ENCODE results near the gene COL4A6. TPM values are rescaled to one million over a fixed set of nuclear protein-coding genes. Genes with fewer than 3 reads are reported as not detected.

The COL4A6 gene
- total RNA-seq, 3 donors from 2014 or later (not counting 1 experiment from before 2014, with no cell fraction given) = not detected

DNA sequence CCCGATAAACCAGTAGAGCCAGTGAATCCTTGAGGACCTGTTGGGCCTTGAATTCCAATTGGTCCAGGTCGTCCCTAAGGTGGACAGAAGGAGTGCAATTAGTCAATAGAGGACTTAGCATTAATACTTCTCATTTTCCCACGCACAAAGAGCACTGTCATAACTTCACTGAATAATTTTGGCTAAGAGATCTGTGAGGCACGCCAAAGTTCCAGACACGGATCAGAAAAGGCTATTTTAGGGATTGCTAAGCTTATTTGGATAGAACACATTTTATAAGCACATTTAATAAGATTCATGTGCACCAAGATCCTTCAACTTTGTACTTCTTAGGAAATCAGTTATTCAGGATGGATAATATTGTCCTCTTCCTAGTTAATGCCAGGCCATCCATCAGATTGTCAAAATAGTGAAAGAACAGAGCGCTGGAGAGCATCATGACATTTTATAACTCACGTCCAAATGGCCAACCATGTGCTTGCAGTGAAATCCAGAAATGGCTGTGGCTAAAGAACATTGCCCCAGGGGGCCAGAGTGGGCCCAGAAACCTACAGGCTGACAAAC, 216.8 kb downstream of the COL4A6 start:
- TF ChIP-seq, protein P1, sequence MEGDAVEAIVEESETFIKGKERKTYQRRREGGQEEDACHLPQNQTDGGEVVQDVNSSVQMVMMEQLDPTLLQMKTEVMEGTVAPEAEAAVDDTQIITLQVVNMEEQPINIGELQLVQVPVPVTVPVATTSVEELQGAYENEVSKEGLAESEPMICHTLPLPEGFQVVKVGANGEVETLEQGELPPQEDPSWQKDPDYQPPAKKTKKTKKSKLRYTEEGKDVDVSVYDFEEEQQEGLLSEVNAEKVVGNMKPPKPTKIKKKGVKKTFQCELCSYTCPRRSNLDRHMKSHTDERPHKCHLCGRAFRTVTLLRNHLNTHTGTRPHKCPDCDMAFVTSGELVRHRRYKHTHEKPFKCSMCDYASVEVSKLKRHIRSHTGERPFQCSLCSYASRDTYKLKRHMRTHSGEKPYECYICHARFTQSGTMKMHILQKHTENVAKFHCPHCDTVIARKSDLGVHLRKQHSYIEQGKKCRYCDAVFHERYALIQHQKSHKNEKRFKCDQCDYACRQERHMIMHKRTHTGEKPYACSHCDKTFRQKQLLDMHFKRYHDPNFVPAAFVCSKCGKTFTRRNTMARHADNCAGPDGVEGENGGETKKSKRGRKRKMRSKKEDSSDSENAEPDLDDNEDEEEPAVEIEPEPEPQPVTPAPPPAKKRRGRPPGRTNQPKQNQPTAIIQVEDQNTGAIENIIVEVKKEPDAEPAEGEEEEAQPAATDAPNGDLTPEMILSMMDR (IDR thresholded peaks at IDR 0.05) = no peak
- no peak for DNase-seq
- H3K27me3 ChIP-seq (ENCODE audit: control insufficient read depth, insufficient read depth, low read length) = no peaks in the 10 kb centered on the region
- no peak for ATAC-seq
- Mint-ChIP-seq H3K4me1 (no peaks in the 10 kb centered on the region), H3K4me3 (no peak overlapping the region), H3K9me3 (no peaks in the 10 kb centered on the region), H3K36me3 (no peaks in the 10 kb centered on the region), H3K27me3 (ENCODE audit: low read depth in 2 of 2) (peaks cover 0 to 33% of the 10 kb centered on the region in 2 donors), H3K27ac (no peak overlapping the region)
- WGBS (ENCODE audit: insufficient coverage) = 88% methylated on average over 5 of the region's 7 CpGs
- intact Hi-C loops (cut with micrococcal nuclease) = no loop called here
- H3K9me3 ChIP-seq (ENCODE audit: control insufficient read depth, insufficient read depth, low read length) = no peaks in the 10 kb centered on the region
- no peak overlapping the region for H3K27ac ChIP-seq (ENCODE audit: low read length)
- no peak overlapping the region for H3K4me3 ChIP-seq (ENCODE audit: low read length)
- H3K36me3 ChIP-seq (ENCODE audit: control insufficient read depth, insufficient read depth, low read length) = no peaks in the 10 kb centered on the region
- H3K4me1 ChIP-seq (ENCODE audit: control insufficient read depth, insufficient read depth, low read length) = no peaks in the 10 kb centered on the region

DNA sequence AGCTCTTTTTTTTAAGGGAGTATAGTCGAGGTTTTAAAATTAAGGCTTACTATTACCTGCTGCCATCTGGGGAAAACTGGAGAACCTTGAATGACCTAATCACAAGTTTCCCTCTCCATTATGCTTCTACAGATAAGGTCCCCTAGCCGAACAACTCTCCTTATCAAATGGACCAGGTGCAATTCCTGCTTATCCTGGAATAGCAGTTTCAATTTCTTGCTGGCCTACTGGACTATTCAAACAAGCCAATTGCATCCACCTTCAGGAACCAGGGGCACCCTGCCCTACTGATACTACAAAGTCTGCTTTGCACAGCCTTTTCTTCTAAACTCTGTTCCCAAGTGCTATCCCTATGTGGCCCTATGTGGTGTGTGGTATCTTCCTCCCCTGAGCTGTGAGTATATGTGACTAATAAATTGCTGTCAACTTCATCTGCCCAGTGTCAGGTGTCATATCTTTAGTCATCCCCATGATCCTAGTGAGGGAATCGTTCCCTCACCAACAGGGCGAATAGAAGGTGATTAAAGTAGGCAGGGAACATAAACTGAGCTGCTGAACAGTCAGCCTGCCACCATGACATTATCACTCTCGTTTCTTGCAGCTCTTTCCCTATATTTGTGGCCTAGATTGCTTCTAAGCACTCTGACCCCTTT, 218.1 kb downstream of the COL4A6 start:
- H3K4me3 Mint-ChIP-seq = no peak overlapping the region
- H3K9me3 Mint-ChIP-seq = no peaks in the 10 kb centered on the region
- H3K27ac Mint-ChIP-seq = no peak overlapping the region
- Histone ChIP-seq H3K27me3 (ENCODE audit: control insufficient read depth, insufficient read depth, low read length) (no peaks in the 10 kb centered on the region), H3K4me3 (ENCODE audit: low read length) (no peak overlapping the region), H3K36me3 (ENCODE audit: control insufficient read depth, insufficient read depth, low read length) (no peaks in the 10 kb centered on the region), H3K27ac (ENCODE audit: low read length) (no peak overlapping the region), H3K4me1 (ENCODE audit: control insufficient read depth, insufficient read depth, low read length) (no peaks in the 10 kb centered on the region), H3K9me3 (ENCODE audit: control insufficient read depth, insufficient read depth, low read length) (no peaks in the 10 kb centered on the region)
- ATAC-seq (no peak), DNase-seq (no peak)
- TF ChIP-seq, protein P1 (IDR thresholded peaks at IDR 0.05) = no peak
- 72% methylated on average over 3 of the region's 5 CpGs for WGBS (ENCODE audit: insufficient coverage)
- peaks cover 0 to 29% of the 10 kb centered on the region in 2 donors for H3K27me3 Mint-ChIP-seq (ENCODE audit: low read depth in 2 of 2)
- no peaks in the 10 kb centered on the region for H3K36me3 Mint-ChIP-seq
- no peaks in the 10 kb centered on the region for H3K4me1 Mint-ChIP-seq
- intact Hi-C loops (cut with micrococcal nuclease) = loop anchor here (10.0 kb wide), 1 partner anchor 1255 kb away; no protein-coding TSS in a partner anchor

- no peaks in the 10 kb centered on the region for H3K27me3 ChIP-seq (ENCODE audit: control insufficient read depth, insufficient read depth, low read length)
- H3K36me3 Mint-ChIP-seq = no peaks in the 10 kb centered on the region
These were observed 220.3 kb downstream of the COL4A6 start for GRCh38 chrX:108217876-108218275.

More at GRCh38 chrX:108217876-108218275, 220.3 kb downstream of the COL4A6 start:
- Histone ChIP-seq H3K4me3 (ENCODE audit: low read length) (no peak overlapping the region), H3K27ac (ENCODE audit: low read length) (no peak overlapping the region), H3K9me3 (ENCODE audit: control insufficient read depth, insufficient read depth, low read length) (no peaks in the 10 kb centered on the region), H3K36me3 (ENCODE audit: control insufficient read depth, insufficient read depth, low read length) (no peaks in the 10 kb centered on the region), H3K4me1 (ENCODE audit: control insufficient read depth, insufficient read depth, low read length) (no peaks in the 10 kb centered on the region)
- no peak overlapping the region for H3K4me3 Mint-ChIP-seq
- WGBS (ENCODE audit: insufficient coverage) = 82% methylated on average over 2 of the region's 3 CpGs
- TF ChIP-seq, protein P1 (IDR thresholded peaks at IDR 0.05) = no peak
- no peaks in the 10 kb centered on the region for H3K9me3 Mint-ChIP-seq
- intact Hi-C loops (cut with micrococcal nuclease) = loop anchor here (10.0 kb wide), 1 partner anchor 1257 kb away; no protein-coding TSS in a partner anchor
- H3K4me1 Mint-ChIP-seq = no peaks in the 10 kb centered on the region
- no peak for DNase-seq
- no peak for ATAC-seq
- peaks cover 0 to 14% of the 10 kb centered on the region in 2 donors for H3K27me3 Mint-ChIP-seq (ENCODE audit: low read depth in 2 of 2)
- no peak overlapping the region for H3K27ac Mint-ChIP-seq

Data from natural killer cell (primary cell).